HepG2 (cell line): ENCODE data around the gene GAL3ST3.

Source experiments
- BCL6 ChIP-seq: IDR thresholded peaks from 2 replicates; pipeline ENCODE4 v1.6.1; 2016; ENCODE audit warnings: missing genetic modification reagents, missing compliant biosample characterization
- ELF1 ChIP-seq: sonication (generic); formaldehyde crosslinking; IDR thresholded peaks from 2 replicates; pipeline ENCODE4 v1.4.0; 2020; ENCODE audit warnings: missing genetic modification reagents
- FOXA1 ChIP-seq, 2 experiments: fragments of 450-650 bp in 1 of 2; sonication (generic) in 1 of 2; formaldehyde crosslinking in 1 of 2; IDR thresholded peaks; 2 replicates each; pipeline versions ENCODE4 v1.4.0 to v1.6.1; 2016 to 2020; ENCODE audit warnings: missing genetic modification reagents in 1 of 2
- MZF1 ChIP-seq: sonication (generic); formaldehyde crosslinking; IDR thresholded peaks from 2 replicates; pipeline ENCODE4 v1.8.1; 2023; ENCODE audit warnings: mild to moderate bottlenecking, missing genetic modification reagents, borderline replicate concordance
- POLR2AphosphoS5 ChIP-seq: IDR thresholded peaks from 2 replicates; pipeline ENCODE4 v1.6.1; 2012; ENCODE audit warnings: low read depth, low read length
- REST ChIP-seq, 2 experiments: IDR thresholded peaks; 2 replicates each; pipeline ENCODE4 v1.6.1; 2011 to 2012; ENCODE audit warnings: low read length in 2 of 2, borderline replicate concordance in 1 of 2, low read depth in 1 of 2, mild to moderate bottlenecking in 1 of 2, moderate library complexity in 1 of 2
- THAP7 ChIP-seq: sonication (generic); formaldehyde crosslinking; IDR thresholded peaks from 2 replicates; pipeline ENCODE4 v1.8.1; 2023; ENCODE audit warnings: mild to moderate bottlenecking, missing genetic modification reagents
- TOE1 ChIP-seq: sonication (generic); formaldehyde crosslinking; IDR thresholded peaks from 2 replicates; pipeline ENCODE4 v1.4.0; 2020; ENCODE audit warnings: mild to moderate bottlenecking, missing genetic modification reagents
- ZFP91 ChIP-seq: sonication (generic); formaldehyde crosslinking; IDR thresholded peaks from 2 replicates; pipeline ENCODE4 v1.9.0; 2022; ENCODE audit warnings: missing genetic modification reagents, mild to moderate bottlenecking, borderline replicate concordance
- ZNF280B ChIP-seq: sonication (generic); formaldehyde crosslinking; IDR thresholded peaks from 2 replicates; pipeline ENCODE4 v1.5.0; 2020; ENCODE audit warnings: missing genetic modification reagents, mild to moderate bottlenecking, borderline replicate concordance
- ZNF431 ChIP-seq: sonication (generic); formaldehyde crosslinking; IDR thresholded peaks from 2 replicates; pipeline ENCODE4 v1.9.0; 2022; ENCODE audit warnings: missing genetic modification reagents, low read depth, mild to moderate bottlenecking, borderline replicate concordance
- ZNF543 ChIP-seq: sonication (generic); formaldehyde crosslinking; IDR thresholded peaks from 2 replicates; pipeline ENCODE4 v1.4.0; 2020; ENCODE audit warnings: mild to moderate bottlenecking, missing genetic modification reagents
- ZNF589 ChIP-seq: sonication (generic); formaldehyde crosslinking; conservative IDR thresholded peaks from 2 replicates; pipeline ENCODE4 v1.8.0; 2022; ENCODE audit warnings: mild to moderate bottlenecking, moderate library complexity, missing genetic modification reagents
- ZZZ3 ChIP-seq: sonication (generic); formaldehyde crosslinking; IDR thresholded peaks from 2 replicates; pipeline ENCODE4 v1.4.0; 2020; ENCODE audit warnings: missing genetic modification reagents, mild to moderate bottlenecking, borderline replicate concordance

- TF ChIP-seq FOXA1 (IDR thresholded peaks at IDR 0.05) (no peak), FOXA1 (CRISPR knock-in tag; IDR thresholded peaks at IDR 0.05) (no peak), ZNF431 (CRISPR knock-in tag) (0 out of 2 replicates have a peak, but pooled peaks have one; percentile 17), ELF1 (CRISPR knock-in tag) (peak; percentile 24; the same call in 1 of the 2 replicates), TOE1 (CRISPR knock-in tag) (no peak), BCL6 (CRISPR knock-in tag) (no peak), REST (IDR thresholded peaks at IDR 0.05; ENCODE audit: borderline replicate concordance in 1 of 2, low read depth in 1 of 2, low read length in 2 of 2) (no peak), ZNF543 (no peak), ZZZ3 (CRISPR knock-in tag) (no peak), POLR2AphosphoS5 (no peak), ZNF589 (CRISPR knock-in tag) (no peak), THAP7 (CRISPR knock-in tag) (no peak), ZFP91 (CRISPR knock-in tag) (peak; percentile 39; the same call in 1 of the 2 replicates), MZF1 (CRISPR knock-in tag) (no peak), ZNF280B (CRISPR knock-in tag) (no peak)
These were observed 3.8 kb downstream of the GAL3ST3 start for GRCh38 chr11:66045177-66045639.
